Activated CD4-positive, alpha-beta T cell treated with anti-CD3 and anti-CD28 coated beads for 24 hours (primary cell): Measurements from ENCODE around the gene CHCHD2.
"Not testable (repeated sequence)": the region's sequence is repeated elsewhere in the genome, so short reads cannot be mapped to it uniquely, and the experiment has no call there.

Experiments used
- DNase-seq, 2 donors: peaks; one replicate each; pipeline ENCODE4 v3.0.0-alpha.2; 2020; ENCODE audit warnings: low read depth in 2 of 2

The CHCHD2 gene, protein sequence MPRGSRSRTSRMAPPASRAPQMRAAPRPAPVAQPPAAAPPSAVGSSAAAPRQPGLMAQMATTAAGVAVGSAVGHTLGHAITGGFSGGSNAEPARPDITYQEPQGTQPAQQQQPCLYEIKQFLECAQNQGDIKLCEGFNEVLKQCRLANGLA

DNA sequence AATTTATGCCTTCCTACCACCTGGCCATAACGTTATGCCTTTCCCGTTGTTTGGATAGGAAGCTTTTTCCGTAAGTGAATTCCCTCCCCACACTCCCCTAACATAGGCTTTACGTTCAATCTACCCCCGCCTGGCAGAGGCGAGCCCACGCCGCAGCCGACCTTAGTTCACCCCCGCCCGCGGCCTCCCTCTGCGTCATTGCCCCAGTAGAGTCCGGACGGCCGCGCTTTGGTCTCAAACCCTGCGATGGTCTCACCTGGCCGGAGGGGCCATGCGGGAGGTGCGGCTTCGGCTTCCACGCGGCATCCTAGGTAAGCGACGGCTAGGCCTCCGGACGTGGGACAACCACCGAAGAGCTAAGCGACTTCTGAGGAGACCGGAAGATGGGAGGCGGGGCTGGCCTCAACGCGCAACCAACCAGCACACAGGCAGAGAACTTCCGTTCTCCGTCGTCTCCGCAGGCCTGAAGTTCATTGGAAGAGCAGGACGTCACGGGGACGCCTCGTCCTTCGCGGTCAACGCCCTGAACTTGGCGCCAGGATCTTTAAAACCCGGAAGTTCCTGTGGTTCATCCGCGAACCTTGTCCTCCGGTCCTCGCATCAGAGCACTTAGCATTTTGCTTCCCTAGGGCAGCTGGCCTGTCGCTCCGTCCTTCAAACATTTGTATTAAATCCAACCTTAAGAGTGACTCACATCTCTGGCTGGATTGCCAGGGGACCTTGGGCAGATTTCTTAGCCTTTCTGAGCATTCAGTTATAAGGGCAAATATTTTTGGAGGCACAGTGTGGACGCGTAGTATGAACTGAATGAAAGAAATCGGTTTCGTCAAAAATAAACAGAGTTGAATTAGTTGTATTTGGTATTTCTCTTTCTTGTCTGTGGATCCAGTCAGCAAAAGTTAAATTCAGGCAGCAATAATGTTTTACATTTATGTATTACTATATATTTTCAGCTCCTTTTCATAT, at the start of gene CHCHD2:
CHCHD2 (minus strand) TSS at position 369 of the 966 bp plus-strand sequence; CDS start at position 306, 63 bp downstream.
- peak; percentile 87 to 88 for DNase-seq

DNA sequence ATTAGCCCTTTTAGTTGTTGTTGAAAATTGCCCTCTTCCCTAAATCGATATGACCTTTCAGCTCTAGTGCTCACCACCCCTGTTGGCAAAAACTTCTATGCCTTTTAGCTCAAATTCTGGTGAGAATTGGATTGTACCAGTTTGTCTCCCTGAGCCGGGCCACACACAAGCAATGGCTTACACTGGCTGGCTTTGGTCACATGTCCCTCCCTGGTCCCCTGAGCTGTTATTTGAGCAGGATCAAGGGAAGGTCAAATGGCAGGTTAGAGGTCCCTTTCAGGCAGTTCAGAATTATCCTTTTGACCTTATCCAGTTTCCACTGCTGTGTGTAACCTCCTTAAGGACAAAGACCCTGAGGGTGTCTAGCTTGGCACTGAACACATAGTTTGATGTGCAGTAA, 24.8 kb upstream of the CHCHD2 start:
- DNase-seq: not testable (repeated sequence)

DNA sequence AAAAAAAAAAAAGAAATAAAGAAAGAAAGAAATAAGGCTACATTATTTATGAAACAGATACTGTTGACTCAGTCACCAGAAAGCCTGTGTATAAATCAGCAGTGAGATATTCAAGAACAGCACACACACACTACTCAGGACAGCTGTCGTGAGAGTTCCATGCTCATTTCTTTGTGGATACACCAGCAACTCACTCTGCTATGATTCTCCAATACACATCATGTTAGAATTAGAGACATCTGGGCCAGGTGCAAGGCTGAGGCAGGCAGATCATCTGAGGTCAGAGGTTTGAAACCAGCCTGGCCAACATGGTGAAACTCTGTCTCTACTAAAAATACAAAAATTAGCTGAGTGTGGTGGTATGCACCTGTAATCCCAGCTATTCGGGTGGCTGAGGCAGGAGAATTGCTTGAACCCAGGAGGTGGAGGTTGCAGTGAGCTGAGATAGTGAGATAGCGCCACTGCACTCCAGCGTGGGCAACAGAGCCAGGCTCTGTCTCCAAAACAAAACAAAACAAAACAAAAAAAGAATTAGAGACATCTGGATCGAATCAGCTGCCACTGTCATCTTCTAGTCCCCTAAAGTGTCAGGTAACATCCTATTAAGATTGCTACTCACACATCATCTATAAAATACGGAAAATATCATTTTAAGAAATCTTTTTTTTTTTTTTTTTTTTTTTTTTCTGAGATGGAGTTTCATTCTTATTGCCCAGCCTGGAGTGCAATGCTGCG, 21.1 kb upstream of the CHCHD2 start:
- DNase-seq: no peak

DNA sequence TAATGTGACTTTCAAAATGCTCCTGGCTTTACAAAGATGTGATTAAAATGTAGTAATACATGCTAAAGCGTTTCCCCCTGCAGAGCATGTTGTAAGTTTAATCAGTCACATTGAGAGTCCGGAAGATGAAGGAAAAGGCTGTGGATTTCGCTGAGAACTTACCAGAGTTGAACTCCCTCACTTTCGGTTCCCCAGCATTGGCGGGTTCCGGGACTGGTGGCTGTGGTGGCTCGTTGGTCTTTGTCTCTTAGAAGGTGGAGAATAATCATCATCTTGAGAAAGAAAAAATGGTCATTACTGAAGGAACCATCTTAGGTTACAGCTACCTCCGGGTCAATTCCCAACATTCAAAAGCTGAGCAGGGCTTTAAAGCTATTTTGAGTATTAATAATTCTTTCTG, 19.6 kb upstream of the CHCHD2 start:
- no peak for DNase-seq

DNA sequence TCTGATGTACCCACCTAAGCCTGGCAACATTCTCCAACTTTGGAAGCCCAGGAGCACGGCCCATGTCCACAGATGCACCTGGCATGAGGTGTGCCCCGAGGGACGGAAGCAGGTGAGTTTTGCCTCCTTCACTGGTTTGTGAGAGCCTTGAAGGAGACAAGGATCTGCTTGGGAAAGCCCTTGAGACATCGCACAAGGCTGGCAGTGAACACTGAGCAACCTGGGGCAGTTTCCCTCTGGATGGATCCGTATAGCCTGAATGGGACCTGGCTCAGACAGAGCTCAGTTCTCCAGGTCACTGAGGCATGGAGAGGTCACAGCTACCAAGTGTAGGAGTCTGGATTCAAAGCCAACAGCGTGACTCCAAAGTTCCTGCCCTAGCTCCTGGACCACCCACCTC, 18.7 kb upstream of the CHCHD2 start:
- DNase-seq: no peak

DNA sequence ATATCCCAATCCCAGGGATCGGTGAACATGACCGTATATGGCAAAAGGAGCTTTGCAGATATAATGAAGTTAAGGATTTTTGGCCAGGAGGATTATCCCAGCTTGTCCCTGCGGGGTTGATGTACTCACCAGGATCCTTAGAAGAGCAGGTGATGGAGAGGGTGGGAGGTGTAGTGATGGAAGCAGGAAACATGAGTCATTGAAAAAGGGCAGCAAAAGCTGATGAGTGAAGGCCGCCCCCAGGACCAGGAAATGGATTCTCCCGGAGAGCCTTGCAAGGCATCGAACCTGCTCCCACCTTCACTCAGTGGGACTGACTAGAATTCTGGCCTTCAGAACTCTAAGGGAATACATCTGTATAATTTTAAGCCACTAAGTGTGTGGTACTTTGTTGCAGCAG, 15.2 kb upstream of the CHCHD2 start:
- no peak for DNase-seq

DNA sequence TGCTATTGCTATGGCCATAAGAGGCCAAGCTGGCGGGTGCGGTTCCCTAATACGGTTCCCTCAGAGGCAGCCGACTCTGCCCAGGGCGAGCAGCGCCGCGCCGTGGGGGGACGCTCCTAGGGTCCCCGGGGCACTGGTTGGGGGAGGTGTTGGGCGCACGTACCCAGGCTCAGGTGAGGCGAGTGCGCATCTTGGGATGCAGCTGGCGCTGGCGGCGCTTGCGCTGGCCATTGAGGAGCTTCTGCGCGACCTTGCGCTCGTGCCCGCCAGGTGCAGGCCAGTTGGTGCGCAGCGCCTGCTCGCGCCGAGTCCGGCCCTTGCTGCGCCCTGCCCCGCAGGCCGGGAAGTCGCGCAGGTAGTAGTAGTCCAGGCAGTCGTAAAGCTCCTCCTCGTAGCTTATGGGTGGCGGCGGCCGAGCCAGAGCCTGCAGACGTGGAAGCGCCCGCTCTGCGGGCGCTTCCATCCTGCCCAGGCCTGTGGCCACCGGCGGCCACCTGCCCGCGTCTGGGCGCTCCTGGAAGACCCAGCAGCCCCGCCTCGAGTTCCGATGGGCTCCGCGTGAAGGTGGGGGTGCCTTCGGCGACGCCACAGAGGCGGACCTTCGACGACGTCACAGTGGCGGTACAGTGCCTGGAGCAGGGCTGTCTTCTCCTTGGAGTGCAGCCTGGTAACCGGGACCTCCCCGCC, 9.7 kb upstream of the CHCHD2 start, which contains the start of gene NUPR2:
NUPR2 (minus strand) TSS at position 566 of the 687 bp plus-strand sequence; CDS start at position 463, 103 bp downstream.
- DNase-seq: no peak

DNA sequence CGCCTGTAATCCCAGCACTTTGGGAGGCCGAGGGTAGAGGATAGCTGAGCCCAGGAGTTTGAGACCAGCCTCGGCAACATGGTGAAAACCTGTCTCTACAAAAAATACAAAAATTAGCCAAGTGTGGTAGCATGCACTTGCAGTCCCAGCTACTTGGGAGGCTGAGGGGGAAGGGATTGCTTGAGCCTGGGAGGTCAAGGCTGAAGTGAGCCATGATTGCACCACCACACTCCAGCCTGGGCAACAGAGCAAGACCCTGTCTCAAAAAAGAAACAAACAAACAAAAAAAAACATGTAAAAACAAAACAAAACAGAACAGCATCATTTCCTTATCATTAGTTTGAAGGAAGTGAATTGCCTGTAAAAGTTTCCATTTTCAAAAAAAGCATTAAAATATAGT, 6.0 kb upstream of the CHCHD2 start:
- DNase-seq: not testable (repeated sequence)

DNA sequence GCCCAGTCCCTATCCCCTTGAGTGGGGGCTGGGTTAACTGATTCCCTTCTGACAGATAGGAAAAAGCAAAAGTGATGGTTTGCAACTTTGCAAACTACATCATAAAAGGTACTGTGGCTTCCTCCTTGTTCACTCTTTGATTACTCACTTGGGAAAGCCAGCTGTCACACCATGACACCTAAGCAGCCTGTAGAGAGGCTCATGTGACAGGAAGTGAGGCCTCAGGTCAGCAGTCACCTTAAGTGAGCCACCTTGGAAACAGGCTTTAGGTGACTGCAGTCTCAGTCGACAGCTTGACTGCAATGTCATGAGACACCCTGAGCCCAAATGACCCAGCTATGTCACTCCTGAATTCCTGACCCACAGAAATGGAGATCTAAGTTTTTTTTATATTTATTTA, 4.3 kb upstream of the CHCHD2 start:
- DNase-seq: no peak

DNA sequence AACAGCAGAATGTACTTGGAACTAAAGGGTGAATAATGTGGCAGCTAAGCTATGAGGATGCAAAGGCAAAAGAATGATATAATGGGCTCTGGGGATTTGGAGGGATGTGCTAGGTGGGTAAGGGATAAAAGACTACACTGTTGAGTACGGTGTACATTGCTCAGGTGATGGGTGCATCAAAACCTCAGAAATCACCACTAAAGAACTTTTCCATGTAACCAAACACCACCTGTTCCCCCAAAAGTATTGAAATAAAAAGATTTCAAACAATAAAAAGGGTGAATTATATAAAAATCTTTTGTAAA, 1.6 kb upstream of the CHCHD2 start:
- DNase-seq: no peak

DNA sequence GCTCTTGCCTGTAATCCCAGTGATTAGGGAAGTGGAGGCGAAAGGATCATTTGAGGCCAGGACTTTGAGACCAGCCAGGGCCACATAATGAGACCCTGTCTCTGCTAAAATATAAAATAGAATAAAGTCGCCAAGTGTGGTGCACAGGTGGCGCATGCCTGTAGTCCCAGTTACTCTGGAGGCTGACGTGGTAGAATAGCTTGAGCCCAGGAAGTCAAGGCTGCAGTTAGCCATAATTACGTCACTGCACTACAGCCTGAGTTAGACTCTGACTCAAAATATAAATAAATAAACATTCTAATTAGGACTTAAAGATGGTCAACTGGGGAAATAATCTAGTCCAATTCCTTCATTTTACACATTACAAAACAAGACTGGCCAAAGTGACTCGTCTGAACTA, 768 bp downstream of the CHCHD2 start:
- no peak for DNase-seq

DNA sequence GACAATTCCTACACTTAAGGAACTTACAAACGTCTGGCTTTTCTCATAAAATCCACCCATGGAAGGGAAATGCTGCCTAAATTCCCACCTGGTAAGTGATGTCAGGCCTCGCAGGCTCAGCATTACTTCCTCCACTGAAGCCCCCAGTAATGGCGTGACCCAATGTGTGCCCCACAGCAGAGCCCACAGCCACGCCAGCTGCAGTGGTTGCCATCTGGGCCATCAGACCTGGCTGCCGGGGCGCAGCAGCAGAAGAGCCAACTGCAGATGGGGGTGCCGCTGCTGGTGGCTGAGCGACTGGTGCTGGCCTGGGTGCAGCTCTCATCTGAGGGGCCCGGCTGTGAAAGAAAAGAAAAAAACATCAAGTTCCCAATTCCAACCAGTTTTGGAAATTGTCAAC, 2.1 kb downstream of the CHCHD2 start:
- DNase-seq: not testable (repeated sequence)

DNA sequence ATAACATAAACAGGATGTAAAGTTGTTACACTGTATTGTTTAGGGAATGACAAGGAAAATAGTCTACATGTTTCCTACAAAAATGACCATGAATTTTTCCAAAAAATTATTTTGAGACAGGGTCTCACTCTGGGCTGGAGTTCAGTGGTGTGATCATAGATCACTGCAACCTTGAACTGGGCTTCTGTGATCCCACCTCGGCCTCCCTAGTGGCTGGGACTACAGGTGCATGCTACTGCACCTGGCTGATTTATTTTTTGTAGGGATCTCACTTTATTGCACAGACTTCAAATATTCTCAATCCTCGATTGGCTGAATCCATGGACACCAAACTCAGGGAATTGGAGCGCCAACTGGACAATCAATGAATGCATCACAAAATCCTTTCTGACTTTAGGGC, 6.6 kb downstream of the CHCHD2 start:
- DNase-seq: no peak

DNA sequence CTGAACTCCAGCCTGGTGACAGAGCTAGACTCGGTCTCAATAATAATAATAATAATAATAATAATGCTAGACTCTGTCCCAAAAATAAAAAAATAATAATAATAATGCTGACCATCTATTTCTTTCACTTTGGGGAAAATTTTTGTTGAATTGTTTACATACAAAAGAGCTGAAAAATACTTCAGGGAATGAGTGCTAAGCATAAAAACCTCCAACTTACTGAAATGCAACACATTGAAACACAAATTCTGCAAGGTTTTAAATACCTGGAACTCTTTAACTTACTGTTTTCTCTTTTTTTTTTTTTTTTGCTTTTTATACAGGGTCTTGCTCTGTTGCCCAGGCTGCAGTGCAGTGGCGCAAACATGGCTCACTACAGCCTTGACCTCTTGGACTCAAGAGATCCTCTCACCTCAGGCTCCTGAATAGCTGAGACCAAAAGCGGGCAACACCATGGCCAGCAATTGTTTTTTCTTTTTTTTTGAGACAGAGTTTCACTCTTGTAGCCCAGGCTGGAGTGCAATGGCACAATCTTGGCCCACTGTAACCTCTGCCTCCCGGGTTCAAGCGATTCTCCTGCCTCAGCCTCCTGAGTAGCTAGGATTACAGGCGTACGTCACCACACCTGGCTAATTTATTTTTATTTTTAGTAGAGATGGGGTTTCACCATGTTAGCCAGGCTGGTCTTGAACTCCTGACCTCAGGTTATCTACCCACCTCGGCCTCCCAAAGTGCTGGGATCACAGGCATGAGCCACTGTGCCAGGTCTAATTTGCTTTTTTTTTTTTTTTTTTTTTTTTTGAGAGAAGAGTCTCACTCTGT, 7.9 kb downstream of the CHCHD2 start:
- DNase-seq: not testable (repeated sequence)

DNA sequence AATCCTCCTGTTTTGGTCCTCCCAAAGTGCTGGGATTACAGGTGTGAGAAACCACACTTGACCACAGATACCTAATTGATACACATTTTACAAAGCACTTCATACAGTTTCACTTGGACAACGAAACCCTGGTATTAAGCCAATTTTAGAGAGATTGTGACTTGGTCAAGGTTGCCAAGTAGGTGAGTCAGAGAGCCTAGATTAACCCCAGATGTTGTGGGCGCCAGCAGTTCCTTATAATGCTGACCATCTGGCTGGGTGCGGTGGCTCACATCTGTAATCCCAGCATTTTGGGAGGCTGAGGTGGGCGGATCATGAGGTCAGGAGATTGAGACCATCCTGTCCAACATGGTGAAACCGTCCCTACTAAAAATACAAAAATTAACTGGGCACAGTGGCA, 8.6 kb downstream of the CHCHD2 start:
- no peak for DNase-seq

DNA sequence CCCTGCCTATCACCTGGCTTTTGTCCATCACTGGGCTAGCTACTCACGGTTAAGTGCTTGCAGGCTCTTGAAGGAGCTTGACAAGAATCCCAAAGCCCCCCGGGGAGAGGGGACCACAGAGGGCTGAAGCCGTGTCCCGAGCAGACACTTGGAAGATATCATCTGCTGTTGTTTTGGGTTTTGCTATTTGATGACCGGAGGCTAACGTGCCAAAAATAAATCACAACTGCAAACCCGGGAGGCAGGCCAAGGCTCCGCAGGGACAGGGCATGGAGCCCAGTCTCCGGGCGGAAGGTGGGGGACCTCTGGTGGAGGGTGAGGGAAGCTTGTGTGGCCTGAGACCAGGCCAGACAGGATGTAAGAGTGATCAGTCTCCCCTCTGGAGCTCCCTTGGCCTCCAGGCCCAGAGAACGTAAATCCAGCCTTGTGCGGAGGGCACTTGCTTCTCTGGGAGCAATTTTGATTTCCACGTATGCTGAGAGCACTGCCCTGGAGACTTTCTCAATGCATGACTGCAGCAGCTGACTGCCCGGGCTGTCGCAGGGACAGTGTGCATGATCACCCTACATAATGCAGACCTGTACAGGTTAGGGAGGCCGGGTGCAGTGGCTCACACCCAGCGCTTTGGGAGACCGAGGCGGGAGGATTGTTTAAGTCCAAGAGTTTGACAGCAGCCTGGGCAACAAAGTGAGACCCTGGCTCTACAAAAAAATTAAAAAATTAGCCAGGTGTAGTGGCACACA, 13.3 kb downstream of the CHCHD2 start, which contains the start of gene PHKG1:
PHKG1 (minus strand) TSS at position 164 of the 743 bp plus-strand sequence. CDS start 4,011 bp downstream, outside the sequence.
- DNase-seq: no peak

DNA sequence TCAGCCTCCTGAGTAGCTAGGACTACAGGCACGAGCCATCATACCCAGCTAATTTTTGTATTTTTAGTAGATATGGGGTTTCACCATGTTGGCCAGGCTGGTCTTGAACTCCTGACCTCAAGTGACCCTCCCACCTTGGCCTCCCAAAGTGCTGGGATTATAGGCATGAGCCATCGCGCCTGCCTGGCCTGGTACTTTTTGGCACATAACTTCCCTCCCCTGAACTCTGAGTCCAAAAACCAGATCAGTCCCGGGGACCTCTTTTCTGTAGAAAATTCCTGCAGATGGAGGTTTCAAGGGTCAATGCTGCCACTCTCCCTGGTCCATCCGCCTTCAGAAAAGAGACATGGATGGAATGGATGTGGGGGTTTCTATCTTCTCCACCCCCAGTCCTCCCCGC, 13.9 kb downstream of the CHCHD2 start:
- not testable (repeated sequence) for DNase-seq

DNA sequence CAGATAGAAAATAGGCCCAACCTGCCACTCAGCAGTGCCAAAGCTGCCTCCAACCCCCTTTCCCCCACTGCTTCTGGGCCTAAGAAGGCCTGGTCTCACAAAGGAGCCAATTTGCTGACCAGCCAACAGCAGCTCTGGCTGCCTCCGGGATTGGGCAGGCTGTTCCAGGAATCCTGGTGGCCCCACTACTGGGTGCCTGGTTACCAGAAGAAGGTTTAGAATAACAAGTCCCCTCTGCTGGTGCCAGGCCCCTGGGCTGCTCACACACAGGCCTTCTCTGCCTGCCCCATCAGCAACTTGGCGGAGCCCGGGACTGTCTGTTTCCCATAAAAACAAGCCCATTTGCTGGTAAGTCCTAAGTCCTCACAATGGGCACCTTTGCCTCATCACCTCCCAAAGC, 14.7 kb downstream of the CHCHD2 start:
- DNase-seq: no peak

DNA sequence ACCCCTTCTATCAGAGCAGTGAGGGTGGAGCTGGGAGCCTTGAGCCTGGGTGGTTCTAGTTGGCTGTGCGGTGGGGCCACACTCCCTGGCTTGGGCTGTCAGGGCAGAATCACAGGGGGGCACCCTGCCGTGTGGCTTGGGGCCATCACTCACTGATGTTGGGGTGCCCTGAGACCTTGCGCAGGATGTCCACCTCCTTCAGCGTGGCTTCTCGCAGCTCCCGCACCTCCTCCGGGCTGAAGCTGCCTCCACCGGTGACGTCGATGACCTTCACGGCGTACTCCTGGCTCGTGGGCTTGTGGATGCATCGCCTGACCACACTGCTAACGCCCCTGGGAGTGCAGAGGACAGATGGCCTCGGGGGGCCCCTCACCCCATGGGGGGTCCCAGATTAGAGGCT, 18.8 kb downstream of the CHCHD2 start:
- no peak for DNase-seq

DNA sequence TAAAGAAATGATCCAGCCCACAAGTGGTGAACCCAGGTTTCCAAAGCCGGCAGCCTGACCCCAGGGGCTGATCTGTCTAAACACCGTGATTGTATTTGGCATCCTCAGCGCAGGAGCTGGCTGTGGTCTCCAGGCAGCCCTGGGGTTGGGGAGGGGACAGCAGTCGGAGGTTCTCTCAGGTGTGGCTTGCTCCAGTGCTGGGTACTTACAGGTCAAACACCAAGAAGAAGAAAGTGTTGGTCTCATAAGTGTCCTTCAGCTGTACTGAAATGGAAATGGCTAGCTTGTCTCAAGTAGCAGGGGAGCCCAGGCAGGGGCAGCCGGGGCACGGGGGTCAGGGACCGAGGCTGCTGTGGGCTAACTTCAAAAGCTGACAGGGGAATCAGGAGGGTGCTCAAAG, 19.5 kb downstream of the CHCHD2 start:
- DNase-seq: no peak
